Stomach (tissue), 9 donors: ENCODE measurements around the gene C22orf15. TPM values are rescaled to one million over a fixed set of nuclear protein-coding genes. Genes with fewer than 3 reads are reported as not detected.

Experiments used
- DNase-seq, 2 donors: peaks; one replicate each; pipeline versions ENCODE4 v3.0.0 to v3.0.0-alpha.2; 2013 to 2019
- H3K27ac ChIP-seq, 5 donors: fragments of 200-600 bp in 4 of 5; sonication (generic) in 4 of 5; one replicate each; pipeline ENCODE4 v1.5.1; 2013 to 2019; ENCODE audit warnings: mild to moderate bottlenecking in 1 of 5, moderate library complexity in 1 of 5
- H3K27me3 ChIP-seq, 3 donors: fragments of 200-600 bp; sonication (generic); one replicate each; pipeline ENCODE4 v1.5.1; 2017 to 2019; ENCODE audit warnings: mixed run types in 1 of 3
- H3K36me3 ChIP-seq, 4 donors: fragments of 200-600 bp; sonication (generic); 1 replicate in 3 of 4; 2 replicates in 1 of 4; pipeline ENCODE4 v1.5.1; 2016 to 2019
- H3K4me1 ChIP-seq, 4 donors: fragments of 200-600 bp; sonication (generic); one replicate each; pipeline ENCODE4 v1.5.1; 2016 to 2019
- H3K4me3 ChIP-seq, 4 donors: fragments of 200-600 bp; sonication (generic) in 3 of 4; one replicate each; pipeline ENCODE4 v1.5.1; 2016 to 2019; ENCODE audit warnings: mild to moderate bottlenecking in 1 of 4
- H3K9me3 ChIP-seq, 4 donors: fragments of 200-600 bp; sonication (generic); one replicate each; pipeline ENCODE4 v1.5.1; 2016 to 2019
- CTCF ChIP-seq, 7 experiments: fragments of 450-650 bp in 4 of 7; fragments of 200-600 bp in 3 of 7; sonication (generic) in 3 of 7; IDR thresholded peaks; one replicate each; pipeline ENCODE4 v1.5.1; 2016 to 2019; ENCODE audit warnings: antibody characterized with exemption in 7 of 7, control low read depth in 2 of 7, mild to moderate bottlenecking in 1 of 7
- EP300 ChIP-seq: sonication (generic); formaldehyde crosslinking; IDR thresholded peaks from one replicate; pipeline ENCODE4 v1.6.1; 2017; ENCODE audit warnings: antibody characterized with exemption
- POLR2A ChIP-seq, 4 donors: fragments of 450-650 bp; IDR thresholded peaks; one replicate each; pipeline ENCODE4 v1.6.1; 2016; ENCODE audit warnings: antibody characterized with exemption in 4 of 4, control low read depth in 2 of 4, mild to moderate bottlenecking in 1 of 4, moderate library complexity in 1 of 4
- POLR2AphosphoS5 ChIP-seq, 3 donors: sonication (generic); formaldehyde crosslinking; IDR thresholded peaks; one replicate each; pipeline ENCODE4 v1.6.1; 2016; ENCODE audit warnings: antibody characterized with exemption in 3 of 3
- WGBS, 5 donors: extraction: QIAGEN DNeasy Blood & Tissue Kit in 3 of 5; methylation state at CpG; one replicate each; pipeline versions ENCODE4 v1.1.5 to v1.1.7; 2013 to 2018; 5-methylcytosine and 5-hydroxymethylcytosine counted together
- intact Hi-C: fragments of 100-400 bp; cut with DNase I; formaldehyde crosslinking; loops from one replicate; pipeline ENCODE4 v1.15.1; 2023; ENCODE audit warnings: low total_unique reads
- polyA plus RNA-seq, 3 donors: library from polyadenylated mRNA; stranded (reverse); fragments of 200-250 nt; gene quantifications; one replicate each; pipeline ENCODE4 v1.2.3, GENCODE V29; 2013
- total RNA-seq, 5 donors: library from RNA; depleted of rRNA; stranded (reverse); fragments of >200 nt; gene quantifications; one replicate each; pipeline versions ENCODE4 v1.1.0 to v1.2.3, GENCODE V29; 2014 to 2016
- donor health status: healthy with polysubstance abuse.
- donor health status: Bipolar disorder and iron deficiency.
- donor health status: healthy.

The C22orf15 gene
- total and polyA plus RNA-seq, 8 donors: 0.05 TPM; not detected in 7

- H3K4me1 ChIP-seq: peaks cover 3 to 9% (median 6%) of the 10 kb centered on the region in 4 donors
- no peaks in the 10 kb centered on the region for H3K27me3 ChIP-seq
- no peak overlapping the region for H3K4me3 ChIP-seq
- no peak for TF ChIP-seq POLR2A (IDR thresholded peaks at IDR 0.05)
- TF ChIP-seq CTCF (IDR thresholded peaks at IDR 0.05): no peak
- TF ChIP-seq EP300: no peak
- no peak for TF ChIP-seq POLR2AphosphoS5 (IDR thresholded peaks at IDR 0.05)
- 72 to 87% (median 80%) methylated on average over 5 of the region's 5 CpGs for WGBS, 5 donors
- intact Hi-C loops: no loop called here
- peaks cover 79 to 99% (median 94%) of the 10 kb centered on the region in 4 donors for H3K36me3 ChIP-seq
- no peaks in the 10 kb centered on the region for H3K9me3 ChIP-seq
- DNase-seq: no peak
- no peak overlapping the region for H3K27ac ChIP-seq
These were observed 33.7 kb downstream of the C22orf15 start for GRCh38 chr22:23796461-23796860.

- 91 to 96% (median 92%) methylated on average over 14 to 18 of the region's 18 CpGs for WGBS, 5 donors
- Histone ChIP-seq H3K36me3 (peaks cover 77 to 99% (median 94%) of the 10 kb centered on the region in 4 donors), H3K4me3 (no peak overlapping the region), H3K27ac (no peak overlapping the region), H3K9me3 (no peaks in the 10 kb centered on the region), H3K27me3 (no peaks in the 10 kb centered on the region), H3K4me1 (no peaks in the 10 kb centered on the region)
- intact Hi-C loops: no loop called here
- no peak for DNase-seq
- TF ChIP-seq CTCF (IDR thresholded peaks at IDR 0.05) (no peak), POLR2A (IDR thresholded peaks at IDR 0.05) (no peak), EP300 (no peak), POLR2AphosphoS5 (IDR thresholded peaks at IDR 0.05) (no peak)
These were observed 37.8 kb downstream of the C22orf15 start for GRCh38 chr22:23800297-23801237.

- TF ChIP-seq CTCF (IDR thresholded peaks at IDR 0.05): no peak
- TF ChIP-seq EP300: no peak
- no peak for TF ChIP-seq POLR2A (IDR thresholded peaks at IDR 0.05)
- no peak for TF ChIP-seq POLR2AphosphoS5 (IDR thresholded peaks at IDR 0.05)
- Histone ChIP-seq H3K36me3 (peaks cover 72 to 99% (median 94%) of the 10 kb centered on the region in 4 donors), H3K27ac (no peak overlapping the region), H3K27me3 (no peaks in the 10 kb centered on the region), H3K4me1 (no peaks in the 10 kb centered on the region), H3K9me3 (no peaks in the 10 kb centered on the region), H3K4me3 (no peak overlapping the region)
- intact Hi-C loops: no loop called here
- DNase-seq: peak in 1 of 2 donors; percentile 0
- WGBS, 5 donors: 90 to 94% (median 91%) methylated on average over 10 to 11 of the region's 11 CpGs
These were observed 38.5 kb downstream of the C22orf15 start for GRCh38 chr22:23801238-23801821.

GRCh38 chr22:23801886-23802377 is 39.1 kb downstream of the C22orf15 start:
- H3K27me3 ChIP-seq: no peaks in the 10 kb centered on the region
- no peak for DNase-seq
- H3K36me3 ChIP-seq: peaks cover 72 to 99% (median 95%) of the 10 kb centered on the region in 4 donors
- no peaks in the 10 kb centered on the region for H3K9me3 ChIP-seq
- intact Hi-C loops: no loop called here
- WGBS, 5 donors: 92 to 96% (median 94%) methylated on average over 8 of the region's 8 CpGs
- no peaks in the 10 kb centered on the region for H3K4me1 ChIP-seq
- no peak overlapping the region for H3K27ac ChIP-seq
- H3K4me3 ChIP-seq: no peak overlapping the region
- TF ChIP-seq CTCF (IDR thresholded peaks at IDR 0.05) (no peak), POLR2A (IDR thresholded peaks at IDR 0.05) (no peak), EP300 (no peak), POLR2AphosphoS5 (IDR thresholded peaks at IDR 0.05) (no peak)
